WTC11 (cell line): ENCODE data around the gene OR5T1.

ENCODE experiments used
- ARID4B ChIP-seq: sonication (generic); formaldehyde crosslinking; IDR thresholded peaks from 2 replicates; pipeline ENCODE4 v1.8.0; 2023; ENCODE audit warnings: missing genetic modification reagents, mild to moderate bottlenecking, borderline replicate concordance
- CTCF ChIP-seq: fragments of 200-600 bp; IDR thresholded peaks from 2 replicates; pipeline ENCODE4 v1.8.0; 2022; ENCODE audit warnings: antibody characterized with exemption
- ELF4 ChIP-seq: sonication (generic); formaldehyde crosslinking; IDR thresholded peaks from 2 replicates; pipeline ENCODE4 v1.8.1; 2022; ENCODE audit warnings: low read depth, mild to moderate bottlenecking, moderate library complexity, missing genetic modification reagents
- KAT7 ChIP-seq: sonication (generic); formaldehyde crosslinking; IDR thresholded peaks from 2 replicates; pipeline ENCODE4 v1.8.1; 2023; ENCODE audit warnings: missing genetic modification reagents, mild to moderate bottlenecking, borderline replicate concordance
- MAX ChIP-seq: sonication (generic); formaldehyde crosslinking; IDR thresholded peaks from 2 replicates; pipeline ENCODE4 v1.8.0; 2022; ENCODE audit warnings: mild to moderate bottlenecking, missing genetic modification reagents
- NFE2L1 ChIP-seq: sonication (generic); formaldehyde crosslinking; IDR thresholded peaks from 2 replicates; pipeline ENCODE4 v1.8.1; 2023; ENCODE audit warnings: missing genetic modification reagents
- OVOL2 ChIP-seq: fragments of 250-450 bp; sonication (Bioruptor Pico); IDR thresholded peaks from 2 replicates; pipeline ENCODE4 v1.9.0; 2021; ENCODE audit warnings: mild to moderate bottlenecking, borderline replicate concordance
- RELA ChIP-seq: sonication (generic); formaldehyde crosslinking; IDR thresholded peaks from 2 replicates; pipeline ENCODE4 v1.8.1; 2022; ENCODE audit warnings: missing genetic modification reagents, mild to moderate bottlenecking, borderline replicate concordance
- STAT6 ChIP-seq: sonication (generic); formaldehyde crosslinking; conservative IDR thresholded peaks from 2 replicates; pipeline ENCODE4 v1.8.1; 2023; ENCODE audit warnings: mild to moderate bottlenecking, low read depth, missing genetic modification reagents, moderate library complexity
- TEAD4 ChIP-seq: sonication (generic); formaldehyde crosslinking; IDR thresholded peaks from 2 replicates; pipeline ENCODE4 v1.8.0; 2022; ENCODE audit warnings: mild to moderate bottlenecking, missing genetic modification reagents
- USF2 ChIP-seq: sonication (generic); formaldehyde crosslinking; IDR thresholded peaks from 2 replicates; pipeline ENCODE4 v1.8.1; 2023; ENCODE audit warnings: mild to moderate bottlenecking, missing genetic modification reagents, moderate library complexity
- ZMAT4 ChIP-seq: fragments of 250-450 bp; sonication (Bioruptor Pico); IDR thresholded peaks from 2 replicates; pipeline ENCODE4 v1.9.0; 2021; ENCODE audit warnings: mild to moderate bottlenecking
- ZNF138 ChIP-seq: sonication (generic); formaldehyde crosslinking; conservative IDR thresholded peaks from 2 replicates; pipeline ENCODE4 v1.8.1; 2022; ENCODE audit warnings: mild to moderate bottlenecking, moderate library complexity, missing genetic modification reagents
- ZNF423 ChIP-seq: fragments of 250-450 bp; sonication (Bioruptor Pico); IDR thresholded peaks from 2 replicates; pipeline ENCODE4 v2.1.2; 2022; ENCODE audit warnings: mild to moderate bottlenecking, moderate library complexity

GRCh38 chr11:56251954-56252353 is 22.0 kb upstream of the OR5T1 start, which contains the start of gene OR5T3:
- TF ChIP-seq ZNF423 = no peak
- TF ChIP-seq CTCF = no peak
- TF ChIP-seq MAX (CRISPR knock-in tag) = no peak
- TF ChIP-seq ELF4 (CRISPR knock-in tag) = no peak
- TF ChIP-seq ZMAT4 (CRISPR knock-in tag) = no peak
- TF ChIP-seq NFE2L1 (CRISPR knock-in tag) = no peak
- TF ChIP-seq USF2 = no peak
- no peak for TF ChIP-seq ZNF138 (CRISPR knock-in tag)
- no peak for TF ChIP-seq ARID4B (CRISPR knock-in tag)
- no peak for TF ChIP-seq RELA (CRISPR knock-in tag)
- TF ChIP-seq TEAD4 (CRISPR knock-in tag) = no peak
- no peak for TF ChIP-seq OVOL2
- no peak for TF ChIP-seq KAT7 (CRISPR knock-in tag)
- TF ChIP-seq STAT6 = no peak
